ENCODE measurements around the gene MYD88.

- TF ChIP-seq, protein P1, sequence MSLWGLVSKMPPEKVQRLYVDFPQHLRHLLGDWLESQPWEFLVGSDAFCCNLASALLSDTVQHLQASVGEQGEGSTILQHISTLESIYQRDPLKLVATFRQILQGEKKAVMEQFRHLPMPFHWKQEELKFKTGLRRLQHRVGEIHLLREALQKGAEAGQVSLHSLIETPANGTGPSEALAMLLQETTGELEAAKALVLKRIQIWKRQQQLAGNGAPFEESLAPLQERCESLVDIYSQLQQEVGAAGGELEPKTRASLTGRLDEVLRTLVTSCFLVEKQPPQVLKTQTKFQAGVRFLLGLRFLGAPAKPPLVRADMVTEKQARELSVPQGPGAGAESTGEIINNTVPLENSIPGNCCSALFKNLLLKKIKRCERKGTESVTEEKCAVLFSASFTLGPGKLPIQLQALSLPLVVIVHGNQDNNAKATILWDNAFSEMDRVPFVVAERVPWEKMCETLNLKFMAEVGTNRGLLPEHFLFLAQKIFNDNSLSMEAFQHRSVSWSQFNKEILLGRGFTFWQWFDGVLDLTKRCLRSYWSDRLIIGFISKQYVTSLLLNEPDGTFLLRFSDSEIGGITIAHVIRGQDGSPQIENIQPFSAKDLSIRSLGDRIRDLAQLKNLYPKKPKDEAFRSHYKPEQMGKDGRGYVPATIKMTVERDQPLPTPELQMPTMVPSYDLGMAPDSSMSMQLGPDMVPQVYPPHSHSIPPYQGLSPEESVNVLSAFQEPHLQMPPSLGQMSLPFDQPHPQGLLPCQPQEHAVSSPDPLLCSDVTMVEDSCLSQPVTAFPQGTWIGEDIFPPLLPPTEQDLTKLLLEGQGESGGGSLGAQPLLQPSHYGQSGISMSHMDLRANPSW (CRISPR knock-in tag; conservative IDR thresholded peaks at IDR 0.05; ENCODE audit: low read depth) = no peak
- TF ChIP-seq CTCF (IDR thresholded peaks at IDR 0.05) (no peak), ZNF138 (CRISPR knock-in tag; conservative IDR thresholded peaks at IDR 0.05) (no peak), ZSCAN18 (CRISPR knock-in tag; IDR thresholded peaks at IDR 0.05) (no peak), SP1 (CRISPR knock-in tag; conservative IDR thresholded peaks at IDR 0.05) (no peak), ZNF232 (CRISPR knock-in tag; IDR thresholded peaks at IDR 0.05) (no peak), ELF4 (CRISPR knock-in tag; IDR thresholded peaks at IDR 0.05; ENCODE audit: low read depth) (no peak), CBFB (CRISPR knock-in tag; IDR thresholded peaks at IDR 0.05; ENCODE audit: low read depth) (no peak), NR3C1 (CRISPR knock-in tag; conservative IDR thresholded peaks at IDR 0.05; ENCODE audit: low read depth) (no peak), NFATC4 (CRISPR knock-in tag; IDR thresholded peaks at IDR 0.05) (no peak)
- TF ChIP-seq, protein P2, sequence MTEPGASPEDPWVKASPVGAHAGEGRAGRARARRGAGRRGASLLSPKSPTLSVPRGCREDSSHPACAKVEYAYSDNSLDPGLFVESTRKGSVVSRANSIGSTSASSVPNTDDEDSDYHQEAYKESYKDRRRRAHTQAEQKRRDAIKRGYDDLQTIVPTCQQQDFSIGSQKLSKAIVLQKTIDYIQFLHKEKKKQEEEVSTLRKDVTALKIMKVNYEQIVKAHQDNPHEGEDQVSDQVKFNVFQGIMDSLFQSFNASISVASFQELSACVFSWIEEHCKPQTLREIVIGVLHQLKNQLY (CRISPR knock-in tag; IDR thresholded peaks at IDR 0.05) = no peak
- TF ChIP-seq, protein P3, sequence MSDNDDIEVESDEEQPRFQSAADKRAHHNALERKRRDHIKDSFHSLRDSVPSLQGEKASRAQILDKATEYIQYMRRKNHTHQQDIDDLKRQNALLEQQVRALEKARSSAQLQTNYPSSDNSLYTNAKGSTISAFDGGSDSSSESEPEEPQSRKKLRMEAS (CRISPR knock-in tag; IDR thresholded peaks at IDR 0.05) = no peak
- TF ChIP-seq, protein P4, sequence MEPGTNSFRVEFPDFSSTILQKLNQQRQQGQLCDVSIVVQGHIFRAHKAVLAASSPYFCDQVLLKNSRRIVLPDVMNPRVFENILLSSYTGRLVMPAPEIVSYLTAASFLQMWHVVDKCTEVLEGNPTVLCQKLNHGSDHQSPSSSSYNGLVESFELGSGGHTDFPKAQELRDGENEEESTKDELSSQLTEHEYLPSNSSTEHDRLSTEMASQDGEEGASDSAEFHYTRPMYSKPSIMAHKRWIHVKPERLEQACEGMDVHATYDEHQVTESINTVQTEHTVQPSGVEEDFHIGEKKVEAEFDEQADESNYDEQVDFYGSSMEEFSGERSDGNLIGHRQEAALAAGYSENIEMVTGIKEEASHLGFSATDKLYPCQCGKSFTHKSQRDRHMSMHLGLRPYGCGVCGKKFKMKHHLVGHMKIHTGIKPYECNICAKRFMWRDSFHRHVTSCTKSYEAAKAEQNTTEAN (CRISPR knock-in tag; IDR thresholded peaks at IDR 0.05) = no peak
Measured at GRCh38 chr3:38116471-38117162, 21.8 kb upstream of the MYD88 start.
